ENCODE data around the gene CDHR5.
"Not testable (repeated sequence)": the region's sequence is repeated elsewhere in the genome, so short reads cannot be mapped to it uniquely, and the experiment has no call there.

CDHR5 gene, protein sequence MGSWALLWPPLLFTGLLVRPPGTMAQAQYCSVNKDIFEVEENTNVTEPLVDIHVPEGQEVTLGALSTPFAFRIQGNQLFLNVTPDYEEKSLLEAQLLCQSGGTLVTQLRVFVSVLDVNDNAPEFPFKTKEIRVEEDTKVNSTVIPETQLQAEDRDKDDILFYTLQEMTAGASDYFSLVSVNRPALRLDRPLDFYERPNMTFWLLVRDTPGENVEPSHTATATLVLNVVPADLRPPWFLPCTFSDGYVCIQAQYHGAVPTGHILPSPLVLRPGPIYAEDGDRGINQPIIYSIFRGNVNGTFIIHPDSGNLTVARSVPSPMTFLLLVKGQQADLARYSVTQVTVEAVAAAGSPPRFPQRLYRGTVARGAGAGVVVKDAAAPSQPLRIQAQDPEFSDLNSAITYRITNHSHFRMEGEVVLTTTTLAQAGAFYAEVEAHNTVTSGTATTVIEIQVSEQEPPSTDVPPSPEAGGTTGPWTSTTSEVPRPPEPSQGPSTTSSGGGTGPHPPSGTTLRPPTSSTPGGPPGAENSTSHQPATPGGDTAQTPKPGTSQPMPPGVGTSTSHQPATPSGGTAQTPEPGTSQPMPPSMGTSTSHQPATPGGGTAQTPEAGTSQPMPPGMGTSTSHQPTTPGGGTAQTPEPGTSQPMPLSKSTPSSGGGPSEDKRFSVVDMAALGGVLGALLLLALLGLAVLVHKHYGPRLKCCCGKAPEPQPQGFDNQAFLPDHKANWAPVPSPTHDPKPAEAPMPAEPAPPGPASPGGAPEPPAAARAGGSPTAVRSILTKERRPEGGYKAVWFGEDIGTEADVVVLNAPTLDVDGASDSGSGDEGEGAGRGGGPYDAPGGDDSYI

DNA sequence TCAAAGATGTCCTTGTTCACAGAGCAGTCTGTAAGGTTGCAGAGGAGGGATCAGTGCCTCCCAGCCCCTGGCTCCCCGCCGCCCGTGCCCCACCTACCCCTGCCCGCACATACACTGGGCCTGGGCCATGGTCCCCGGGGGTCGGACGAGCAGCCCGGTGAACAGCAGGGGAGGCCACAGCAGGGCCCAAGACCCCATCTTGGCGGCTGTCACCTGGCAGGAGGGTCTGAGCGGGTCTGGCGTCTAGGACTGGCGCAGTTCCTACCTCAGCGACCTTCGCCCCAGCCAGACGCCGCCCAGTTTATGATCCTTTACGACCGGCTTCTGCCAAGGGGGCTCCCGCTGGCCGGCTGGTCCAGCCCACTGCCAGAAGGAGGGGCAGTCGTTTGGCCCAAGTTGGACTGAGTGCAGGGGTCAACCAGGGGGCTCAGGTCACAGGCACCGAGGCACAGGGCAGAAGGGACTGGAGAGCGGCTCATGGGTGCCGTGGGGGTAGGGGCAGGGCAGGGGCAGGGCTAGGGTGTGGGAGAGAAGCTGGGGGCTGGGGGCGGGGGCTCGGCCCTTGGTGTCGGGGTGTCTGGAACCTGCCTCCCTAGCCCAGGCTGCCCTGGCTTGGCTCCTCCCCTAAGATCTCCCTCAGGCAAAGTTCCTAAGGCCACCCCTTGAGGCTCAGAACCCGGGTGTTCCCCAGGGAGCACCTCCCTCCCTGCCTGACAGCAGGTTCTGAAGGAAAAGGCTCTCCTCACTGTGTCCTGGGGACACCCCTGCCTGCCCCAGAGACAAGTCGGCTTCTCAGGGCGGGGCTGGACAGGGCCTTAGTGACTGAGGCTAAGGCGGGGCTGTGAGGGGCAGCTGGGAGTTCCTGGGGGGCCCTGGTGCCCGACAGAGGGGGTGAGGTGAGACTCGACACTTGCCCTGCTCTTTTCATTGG, at the start of gene CDHR5:
CDHR5 (minus strand) TSS at position 251 of the 931 bp plus-strand sequence; CDS start at position 198, 53 bp downstream.
- DNase-seq: no peak

DNA sequence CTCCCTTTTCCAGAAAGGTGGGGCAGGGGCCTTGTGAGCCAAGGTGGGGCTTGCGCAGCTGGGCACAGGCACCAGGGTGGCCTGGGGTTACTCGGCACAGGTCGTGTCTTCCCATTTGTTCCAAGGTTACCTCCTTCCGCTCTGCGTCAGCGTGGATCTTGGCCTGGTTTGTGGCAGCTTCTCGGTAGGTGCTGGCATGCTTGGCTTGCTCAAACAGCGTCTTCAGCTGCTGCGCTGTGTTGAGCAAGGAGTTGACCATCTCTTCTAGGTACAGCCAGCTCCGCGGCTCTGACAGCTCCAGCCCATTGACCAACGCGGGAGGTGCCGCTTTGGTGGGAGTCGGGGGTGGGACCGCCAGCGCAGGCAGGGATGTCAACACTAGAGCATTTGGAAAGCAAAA, 49.7 kb upstream of the CDHR5 start:
- DNase-seq: no peak

DNA sequence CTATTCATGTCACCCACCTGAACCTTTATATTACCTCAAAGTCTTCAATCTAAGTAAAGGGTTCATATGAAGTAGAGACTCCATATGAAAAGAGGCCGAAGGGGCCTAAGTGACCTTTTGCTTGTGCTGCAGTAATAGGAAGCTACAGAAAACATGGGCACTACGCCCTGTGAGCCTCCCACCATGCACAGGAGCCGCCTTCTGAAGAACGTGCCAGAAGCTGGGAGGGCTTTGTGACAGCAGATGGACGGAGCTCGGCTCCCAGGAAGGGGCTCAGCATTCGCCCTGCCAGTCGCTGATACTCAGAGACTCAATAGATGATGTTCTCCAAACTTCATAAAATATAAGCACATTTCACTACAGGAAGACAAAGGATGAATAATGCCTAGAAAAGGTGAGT, 49.1 kb upstream of the CDHR5 start:
- no peak for DNase-seq

DNA sequence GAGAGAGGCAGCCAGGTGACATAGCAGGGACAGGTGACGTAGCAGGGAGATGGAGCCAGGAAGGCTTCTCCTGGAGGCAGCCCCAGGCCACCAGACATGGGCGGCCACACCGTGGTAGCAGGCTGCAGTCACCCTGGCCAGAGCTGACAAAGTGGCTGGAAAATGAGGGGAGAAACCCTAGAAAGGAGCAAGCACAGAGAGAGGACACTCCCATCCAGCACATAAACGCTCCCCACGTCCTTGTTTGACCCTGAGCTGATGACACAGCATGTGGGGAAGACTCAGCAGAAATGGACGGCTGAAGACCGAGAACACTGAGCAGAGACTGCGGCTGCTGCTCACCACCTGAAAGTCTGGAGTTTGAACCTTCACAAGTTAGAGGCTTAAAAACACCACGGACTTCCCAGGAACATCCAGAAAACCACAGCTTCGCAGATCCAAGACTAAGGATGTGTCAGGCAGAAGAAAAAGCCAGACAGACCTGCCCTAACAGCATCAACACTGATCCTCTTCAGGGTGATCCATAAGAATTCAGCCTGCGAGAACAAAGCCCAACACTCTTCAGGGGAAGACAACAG, 41.0 kb upstream of the CDHR5 start:
- no peak for DNase-seq

DNA sequence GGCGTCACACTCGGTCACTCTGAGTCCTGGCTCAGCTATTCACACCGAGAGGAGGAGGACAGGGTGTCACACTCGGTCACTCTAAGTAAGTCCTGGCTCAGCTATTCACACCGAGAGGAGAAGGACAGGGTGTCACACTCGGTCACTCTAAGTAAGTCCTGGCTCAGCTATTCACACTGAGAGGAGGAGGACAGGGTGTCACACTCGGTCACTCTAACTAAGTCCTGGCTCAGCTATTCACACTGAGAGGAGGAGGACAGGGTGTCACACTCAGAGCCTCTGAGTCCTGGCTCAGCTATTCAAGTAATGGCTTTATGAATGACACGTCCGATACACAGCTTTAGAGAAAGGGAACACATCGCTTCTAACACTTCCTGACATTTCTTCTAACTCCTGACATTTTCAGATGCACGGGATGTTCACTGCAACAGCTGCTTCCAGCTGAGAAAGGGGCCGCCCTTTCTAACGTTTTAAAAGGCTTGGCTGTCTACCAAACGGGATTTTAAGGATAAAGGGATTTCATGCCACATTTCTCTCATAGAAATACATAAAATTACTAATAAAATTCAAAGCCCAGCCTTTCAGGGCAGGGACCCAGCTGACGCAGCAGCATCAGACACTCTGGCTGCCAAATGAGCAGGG, 40.4 kb upstream of the CDHR5 start:
- no peak for DNase-seq

DNA sequence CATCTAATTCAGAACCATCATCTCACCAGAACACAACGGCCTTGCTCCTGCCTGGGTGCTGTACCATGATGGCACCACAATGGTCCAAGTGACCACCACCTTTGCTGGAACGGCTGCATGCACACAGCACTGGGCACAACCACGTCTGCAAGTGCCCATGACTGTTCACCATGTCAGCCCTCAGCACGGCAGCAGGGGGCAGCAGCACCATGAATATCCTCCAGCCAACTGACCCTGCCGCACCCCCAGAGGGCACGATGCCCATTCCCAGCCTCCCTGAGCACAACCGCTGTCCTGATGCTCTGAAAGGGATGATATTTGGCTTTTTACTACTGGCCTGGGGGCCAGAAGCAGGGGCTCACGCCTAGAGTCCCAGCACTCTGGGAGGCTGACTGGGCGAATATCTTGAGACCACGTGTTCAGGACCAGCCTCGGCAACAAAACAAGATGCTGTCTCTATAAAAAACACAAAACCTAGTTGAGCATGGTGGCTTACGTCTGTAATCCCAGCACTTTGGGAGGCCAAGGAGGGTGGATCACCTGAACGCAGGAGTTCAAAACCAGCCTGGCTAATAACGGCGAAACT, 38.0 kb upstream of the CDHR5 start:
- peak; percentile 21 to 32 for DNase-seq

DNA sequence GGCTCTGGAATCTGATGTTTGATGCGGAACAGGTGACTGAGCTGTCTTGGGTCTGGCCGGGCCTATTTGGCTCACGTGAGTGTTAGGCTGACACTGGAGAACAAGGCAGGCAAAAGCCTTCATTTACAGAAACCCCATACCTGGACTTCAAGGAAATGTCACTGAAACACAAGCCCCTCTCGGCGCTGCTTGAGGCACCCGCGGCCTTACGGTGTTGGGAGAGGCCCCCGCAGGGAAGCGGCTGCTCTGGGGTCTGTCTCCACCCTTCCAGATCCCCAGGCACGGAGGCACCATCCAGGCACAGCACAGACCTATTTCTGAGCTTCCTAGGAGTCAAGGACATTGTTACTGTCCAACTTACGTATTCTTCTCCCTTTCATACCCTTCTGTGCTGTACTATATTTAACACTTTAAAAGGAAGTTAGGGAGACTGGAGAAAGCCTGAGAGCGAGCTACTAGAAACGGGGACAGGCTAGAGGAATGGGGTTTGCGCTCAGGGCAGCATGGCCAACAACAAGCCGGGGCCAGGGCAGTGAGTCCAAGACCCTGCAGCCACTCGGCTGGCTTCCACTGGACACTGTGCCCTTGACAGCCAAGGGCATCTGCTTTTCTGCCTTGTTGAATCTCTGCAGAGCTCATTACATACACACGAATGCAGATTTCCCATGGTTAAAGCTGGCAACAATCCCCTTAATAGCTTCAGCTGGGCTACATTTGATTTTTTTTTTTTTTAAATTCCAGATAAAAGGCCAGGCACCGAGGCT, 36.1 kb upstream of the CDHR5 start:
- DNase-seq: no peak

DNA sequence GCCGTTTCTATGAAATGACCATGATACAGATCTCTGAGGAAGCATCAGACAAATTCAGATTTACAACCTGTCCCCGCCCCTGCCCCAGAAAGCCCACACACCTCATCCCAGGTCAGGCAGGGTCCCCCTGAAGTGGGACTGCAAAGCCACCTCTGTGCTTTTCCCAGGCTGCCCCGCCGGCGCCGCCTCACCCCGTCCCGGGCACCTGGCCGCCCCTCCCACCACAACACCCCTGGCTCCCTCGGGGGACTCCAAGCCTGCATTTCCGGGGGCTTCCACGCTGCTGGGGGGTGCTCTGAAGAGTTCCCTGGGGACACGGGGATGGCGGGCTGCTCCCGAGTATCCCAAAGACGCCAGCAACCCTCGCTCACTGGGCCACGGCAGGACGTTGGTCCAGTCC, 35.5 kb upstream of the CDHR5 start:
- no peak for DNase-seq

DNA sequence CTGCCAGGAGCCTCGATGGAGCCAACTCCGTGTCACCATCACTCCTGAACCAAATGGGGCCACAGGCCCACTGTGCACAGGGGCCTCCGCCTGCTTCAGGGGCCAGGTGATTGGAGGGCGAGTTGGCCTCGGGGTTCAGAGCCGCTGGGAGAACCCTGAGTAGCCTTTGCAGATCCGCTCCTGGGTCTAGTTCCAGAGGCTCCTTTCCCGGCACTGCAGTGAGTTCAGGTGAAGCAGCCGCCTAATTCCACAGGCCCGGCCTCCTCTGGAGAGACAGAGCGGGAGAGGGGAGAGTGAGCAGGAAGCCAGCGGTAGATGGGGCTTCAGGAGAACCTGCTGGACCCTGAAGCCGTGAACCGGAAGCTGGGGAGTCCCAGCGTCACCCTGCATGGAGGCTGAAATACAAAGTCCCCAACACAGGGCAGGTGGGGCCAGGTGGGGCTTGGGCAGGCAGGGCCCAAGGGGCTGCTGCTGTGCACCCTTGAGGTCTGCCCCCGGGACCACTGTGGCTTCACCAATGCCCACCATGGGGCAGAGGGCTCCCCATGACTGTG, 34.9 kb upstream of the CDHR5 start:
- DNase-seq: no peak

DNA sequence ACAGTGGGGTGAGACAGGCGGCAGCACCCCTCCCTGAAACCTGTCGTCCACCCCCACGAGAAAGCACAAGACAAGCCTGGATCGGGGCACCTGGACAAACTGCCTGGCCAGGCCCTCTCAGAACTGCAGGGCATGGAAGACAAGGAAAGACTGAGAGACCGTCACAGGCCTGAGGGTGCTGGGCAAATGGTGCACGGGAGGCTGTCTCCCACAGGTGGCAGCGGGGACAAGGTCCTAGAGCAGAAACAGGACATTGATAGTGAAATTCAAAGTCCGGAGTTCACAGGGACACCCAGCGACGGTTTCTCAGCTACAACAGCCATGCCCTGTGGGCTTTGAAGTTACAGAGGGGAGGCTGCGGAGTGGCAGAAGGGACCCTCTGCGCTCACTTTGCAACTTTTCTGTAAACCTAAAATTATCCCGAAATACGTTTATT, 33.0 kb upstream of the CDHR5 start:
- no peak for DNase-seq

DNA sequence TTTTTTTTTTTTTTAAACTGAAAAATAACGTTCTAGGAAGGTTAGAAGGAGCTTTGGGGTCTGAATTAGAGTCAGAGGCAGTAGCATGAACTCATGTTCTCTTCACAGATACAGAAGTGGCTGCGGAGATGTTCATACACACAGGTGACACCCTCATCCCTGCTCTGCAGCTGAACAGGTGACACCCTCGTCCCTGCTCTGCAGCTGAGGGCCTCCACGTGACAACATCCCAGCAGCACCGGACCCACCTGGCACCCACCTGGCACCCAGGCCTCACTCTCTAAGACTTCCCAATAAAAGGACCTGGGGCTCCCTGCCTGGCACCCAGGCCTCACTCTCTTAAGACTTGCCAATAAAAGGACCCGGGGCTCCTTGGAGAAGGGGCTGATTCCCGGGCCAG, 32.1 kb upstream of the CDHR5 start:
- no peak for DNase-seq

DNA sequence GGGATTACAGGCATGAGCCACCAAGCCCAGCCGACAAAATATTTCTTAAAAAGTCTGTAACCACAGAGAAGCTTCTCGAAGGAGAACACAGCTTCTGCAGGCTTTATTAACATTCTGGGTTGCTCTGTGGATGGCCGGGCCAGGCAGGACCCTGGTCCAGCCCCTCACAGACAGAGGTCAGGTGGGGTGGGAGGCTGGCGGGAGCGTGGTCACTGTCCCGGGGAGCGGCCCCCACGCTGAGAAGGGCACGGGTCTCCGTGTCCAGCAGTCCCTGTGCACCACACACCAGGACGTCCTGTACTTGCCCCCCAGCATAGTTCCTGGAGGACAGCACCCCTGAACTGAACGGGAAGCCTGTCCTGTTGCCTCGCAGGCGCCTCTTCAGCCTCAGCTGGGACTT, 31.7 kb upstream of the CDHR5 start:
- DNase-seq: no peak

DNA sequence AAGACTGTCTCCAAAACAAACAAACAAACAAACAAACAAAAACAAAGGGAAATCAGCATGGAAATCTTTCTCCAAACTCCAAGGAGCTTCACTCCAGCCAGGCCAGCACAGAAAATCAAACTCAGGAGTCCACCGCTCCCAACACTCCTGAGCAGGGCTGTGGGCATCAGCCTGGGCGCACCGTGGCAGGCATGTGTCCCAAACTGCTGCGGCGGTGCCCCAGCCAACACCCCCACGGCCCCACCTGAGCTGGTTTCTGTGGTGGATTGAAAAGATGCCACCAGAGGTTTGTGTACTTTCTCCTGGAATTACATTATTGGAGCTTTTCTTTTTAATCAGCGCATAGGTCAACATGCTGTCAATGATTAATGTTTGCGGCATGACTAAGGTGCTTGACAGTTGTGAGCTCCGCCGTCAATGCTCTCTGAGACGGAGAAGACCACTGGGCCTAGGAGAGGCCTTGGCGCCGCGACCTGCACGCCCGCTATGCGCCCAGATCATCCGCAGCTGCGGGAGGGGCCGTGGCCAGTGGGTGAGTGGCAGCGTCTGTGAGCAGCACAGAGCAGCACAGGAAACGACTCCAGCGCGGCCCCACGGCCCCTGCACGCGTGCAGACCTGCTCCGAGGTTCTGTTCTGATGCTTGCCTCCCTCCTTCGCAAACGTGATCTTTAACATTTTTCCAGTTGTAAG, 30.4 kb upstream of the CDHR5 start:
- no peak for DNase-seq

DNA sequence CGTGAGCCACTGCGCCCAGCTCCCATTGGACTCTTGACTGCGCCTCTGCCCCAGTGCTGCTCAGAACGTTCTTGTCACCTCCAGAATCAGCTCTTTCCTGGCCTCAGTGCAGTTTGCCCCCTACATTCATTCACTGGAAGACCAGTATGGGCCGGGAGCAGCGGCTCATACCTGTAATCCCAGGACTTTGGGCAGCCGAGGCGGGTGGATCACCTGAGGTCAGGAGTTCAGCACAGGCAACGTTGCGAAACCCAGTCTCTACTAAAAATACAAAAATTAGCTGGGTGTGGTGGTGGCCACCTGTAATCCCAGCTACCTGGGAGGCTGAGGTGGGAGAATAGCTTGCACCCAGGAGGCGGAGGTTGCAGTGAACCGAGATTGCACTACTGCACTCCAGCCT, 29.7 kb upstream of the CDHR5 start:
- not testable (repeated sequence) for DNase-seq

DNA sequence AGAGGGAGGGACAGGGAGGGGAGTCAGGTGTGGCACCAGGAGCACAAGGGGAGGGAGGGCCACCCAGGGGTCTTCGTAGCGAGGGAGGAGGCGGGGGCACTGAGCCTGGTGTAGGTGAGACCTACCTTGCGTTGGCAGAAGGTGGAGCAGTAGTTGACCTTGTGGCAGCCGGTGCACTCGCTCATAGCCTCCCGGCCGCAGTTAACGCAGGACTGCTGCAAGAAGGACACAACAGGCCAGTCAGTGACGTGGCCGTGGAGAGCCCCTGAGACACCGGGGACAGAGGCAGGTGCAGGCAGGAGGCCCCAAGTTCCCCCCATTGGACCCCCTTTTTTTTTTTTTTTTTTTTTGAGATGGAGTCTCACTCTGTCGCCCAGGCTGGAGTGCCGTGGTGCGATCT, 29.1 kb upstream of the CDHR5 start:
- no peak for DNase-seq

DNA sequence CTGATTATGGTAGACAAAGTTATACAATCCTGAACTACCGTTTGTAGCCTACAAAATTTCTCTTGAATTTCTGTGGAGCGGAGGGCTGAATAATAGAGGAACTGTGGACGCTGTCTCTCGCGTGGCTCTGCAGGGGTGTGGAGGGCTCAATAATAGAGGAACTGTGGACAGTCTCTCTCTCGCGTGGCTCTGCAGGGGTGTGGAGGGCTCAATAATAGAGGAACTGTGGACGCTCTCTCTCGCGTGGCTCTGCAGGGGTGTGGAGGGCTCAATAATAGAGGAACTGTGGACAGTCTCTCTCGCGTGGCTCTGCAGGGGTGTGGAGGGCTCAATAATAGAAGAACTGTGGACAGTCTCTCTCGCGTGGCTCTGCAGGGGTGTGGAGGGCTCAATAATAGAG, 28.4 kb upstream of the CDHR5 start:
- not testable (repeated sequence) for DNase-seq

DNA sequence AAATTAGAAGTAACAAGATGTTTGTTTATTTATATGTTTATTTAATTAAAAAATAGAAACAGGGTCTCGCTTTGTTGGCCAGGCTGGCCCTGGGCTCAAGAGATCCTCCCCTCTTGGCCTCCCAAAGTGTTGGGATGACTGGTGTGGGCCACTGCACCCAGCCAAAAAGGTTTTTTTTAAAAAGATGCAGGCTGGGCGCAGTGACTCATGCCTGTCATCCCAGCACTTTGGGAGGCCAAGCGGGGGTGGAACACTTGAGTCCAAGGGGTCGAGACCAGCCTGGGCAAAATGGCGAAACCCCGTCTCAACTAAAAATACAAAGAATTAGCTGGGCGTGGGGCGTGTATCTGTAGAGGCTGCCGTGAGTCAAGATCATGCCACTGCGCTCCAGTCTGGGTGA, 25.7 kb upstream of the CDHR5 start:
- no peak for DNase-seq

DNA sequence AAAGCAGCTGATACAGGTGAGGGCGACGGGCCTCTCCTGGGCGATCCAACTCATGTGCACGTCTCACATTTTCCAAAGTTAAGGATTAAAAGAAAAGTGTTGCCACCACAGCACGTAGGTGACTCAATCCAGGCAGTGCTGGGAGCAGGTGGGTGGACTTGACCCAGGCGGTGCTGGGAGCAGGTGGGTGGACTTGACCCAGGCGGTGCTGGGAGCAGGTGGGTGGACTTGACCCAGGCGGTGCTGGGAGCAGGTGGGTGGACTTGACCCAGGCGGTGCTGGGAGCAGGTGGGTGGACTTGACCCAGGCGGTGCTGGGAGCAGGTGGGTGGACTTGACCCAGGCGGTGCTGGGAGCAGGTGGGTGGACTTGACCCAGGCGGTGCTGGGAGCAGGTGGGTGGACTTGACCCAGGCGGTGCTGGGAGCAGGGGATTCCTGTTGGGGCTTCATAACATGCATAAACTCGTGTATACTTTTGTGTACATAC, 23.0 kb upstream of the CDHR5 start:
- not testable (repeated sequence) for DNase-seq

DNA sequence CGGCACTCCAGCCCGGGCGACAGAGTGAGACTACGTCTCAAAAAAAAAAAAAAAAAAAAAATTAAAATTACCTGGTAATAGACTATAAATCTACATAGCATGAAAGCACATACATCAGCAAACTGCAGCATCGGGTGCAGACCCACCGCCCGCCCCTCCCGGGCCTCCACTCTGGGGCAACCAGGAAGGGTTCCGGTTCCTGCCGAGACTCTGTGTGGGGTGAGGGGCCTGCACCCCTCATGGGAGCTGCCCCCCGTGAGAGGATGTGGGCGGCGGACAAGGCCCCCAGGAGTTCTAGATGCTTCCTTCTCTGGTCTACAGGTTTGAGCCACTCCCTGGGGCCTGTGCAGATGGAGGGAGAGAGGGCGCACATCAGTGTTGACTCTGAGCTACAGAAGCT, 21.5 kb upstream of the CDHR5 start:
- no peak for DNase-seq

DNA sequence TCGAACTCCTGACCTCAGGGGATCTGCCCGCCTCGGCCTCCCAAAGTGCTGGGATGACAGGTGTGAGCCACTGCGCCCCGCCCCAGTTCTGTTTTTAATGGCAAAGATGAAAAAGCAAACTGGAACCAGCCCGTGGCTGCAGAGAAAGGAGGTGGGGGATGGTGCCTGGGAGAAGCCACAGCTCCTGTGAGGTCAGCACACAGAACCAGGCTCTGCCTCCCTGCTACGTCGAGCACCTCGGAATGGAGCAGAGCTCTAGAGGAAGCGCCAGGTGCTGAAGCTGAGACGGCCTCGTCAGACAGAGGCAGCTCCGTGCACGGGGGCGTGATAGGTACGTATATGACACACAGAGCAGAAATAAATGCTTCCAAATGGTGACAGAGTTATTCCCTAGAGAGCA, 20.8 kb upstream of the CDHR5 start:
- no peak for DNase-seq

All from activated CD4-positive, alpha-beta T cell treated with anti-CD3 and anti-CD28 coated beads for 4 hours (primary cell).